ENCODE measurements around the gene TMC3. TPM values are rescaled to one million over a fixed set of nuclear protein-coding genes. Genes with fewer than 3 reads are reported as not detected.

TMC3 gene
- total and polyA plus RNA-seq, 9 of the 15 experiments (the other 6 are each of a cell fraction or from before 2014, with no cell fraction given) = 0.01 to 0.14 TPM; not detected in 7

DNA sequence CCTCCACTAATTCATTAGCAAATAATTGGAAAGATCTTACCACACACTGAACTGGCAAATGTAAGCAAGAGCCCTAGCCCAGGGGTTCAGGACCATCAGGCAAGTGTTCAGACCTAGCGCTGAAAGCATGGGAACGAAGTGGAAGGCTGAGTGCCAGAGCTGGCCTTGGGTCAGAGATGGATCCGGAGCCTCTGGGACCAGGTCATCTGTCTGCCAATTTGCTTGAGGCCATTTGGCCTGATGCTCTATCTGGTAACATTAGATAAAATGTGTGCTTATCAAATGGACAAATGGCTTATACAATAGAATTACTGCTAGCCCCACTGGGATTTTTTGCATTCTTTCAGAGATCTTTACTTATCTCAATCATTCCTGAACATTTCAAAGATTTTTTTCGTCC is 1.4 kb upstream of the TMC3 start:
- no peaks in the 10 kb centered on the region for H3K9me1 ChIP-seq (ENCODE audit: control insufficient read depth, insufficient read depth, low read length)
- H3K79me2 ChIP-seq (ENCODE audit: control insufficient read depth, insufficient read depth, low read length) = no peaks in the 10 kb centered on the region
- no peak overlapping the region for H3K27ac ChIP-seq (ENCODE audit: extremely low read depth, low read depth, low read length)
- no peak overlapping the region for H3K4me3 ChIP-seq
- ChIA-PET CTCF (ENCODE audit: low intra/inter-chr PET ratio) (no interaction called here), POLR2A (interaction anchor here (0.6 kb wide), 1 partner anchor 57 kb away, joined by 3 read pairs; no protein-coding TSS in a partner anchor)
- no peaks in the 10 kb centered on the region for H3K9me3 ChIP-seq (replicated peaks; ENCODE audit: control insufficient read depth, insufficient read depth, low read depth, low read length)
- H2AFZ ChIP-seq (ENCODE audit: low read depth, low read length) = no peak overlapping the region
- no TSS peak for BruUV-seq (replicated peaks)
- intact Hi-C loops (cut with micrococcal nuclease) (no loop called here), in situ Hi-C loops (cut with MboI) (no loop called here)
- H3K4me2 ChIP-seq (ENCODE audit: insufficient read depth, low read length) = no peak overlapping the region
- H3K27me3 ChIP-seq (ENCODE audit: control insufficient read depth in 2 of 2, insufficient read depth in 2 of 2, low read length in 2 of 2) = peaks cover 6 to 15% of the 10 kb centered on the region in 2 experiments; a peak in 3 of 5 replicates
- DNase-seq (ENCODE audit: extremely low read depth in 1 of 4, low spot score in 3 of 4) = no peak
- H4K20me1 ChIP-seq (replicated peaks; ENCODE audit: control insufficient read depth, insufficient read depth, low read length) = peaks cover 3% of the 10 kb centered on the region; the same call in 1 of the 2 replicates
- H3K9ac ChIP-seq (ENCODE audit: insufficient read depth in 1 of 2, low read depth in 2 of 2, low read length in 2 of 2) = no peak overlapping the region
- no peak for ATAC-seq
- no peak for FAIRE-seq
- no peaks in the 10 kb centered on the region for H3K4me1 ChIP-seq (replicated peaks in 1 of 2; ENCODE audit: control insufficient read depth in 2 of 2, insufficient read depth in 2 of 2, low read length in 2 of 2)
- 5% methylated on average over 4 of the region's 4 CpGs for WGBS (ENCODE audit: insufficient coverage, low coverage, missing lambda C conversion rate)
- no peaks in the 10 kb centered on the region for H3K36me3 ChIP-seq (ENCODE audit: control insufficient read depth, insufficient read depth, low read length)
- TF ChIP-seq ESRRB (CRISPR knock-in tag; IDR thresholded peaks at IDR 0.05; ENCODE audit: borderline replicate concordance) (no peak), KAT2B (IDR thresholded peaks at IDR 0.05; ENCODE audit: low read depth, low read length) (no peak), ZBTB1 (CRISPR knock-in tag; IDR thresholded peaks at IDR 0.05; ENCODE audit: borderline replicate concordance, low read depth) (no peak), PURB (CRISPR knock-in tag; IDR thresholded peaks at IDR 0.05; ENCODE audit: low read depth) (no peak), USF1 (CRISPR knock-in tag; IDR thresholded peaks at IDR 0.05) (no peak), ATF6 (CRISPR knock-in tag; IDR thresholded peaks at IDR 0.05) (no peak), CREBBP (IDR thresholded peaks at IDR 0.05; ENCODE audit: low read depth, low read length) (no peak), MED1 (CRISPR knock-in tag; IDR thresholded peaks at IDR 0.05; ENCODE audit: borderline replicate concordance) (no peak), XRCC4 (IDR thresholded peaks at IDR 0.05; ENCODE audit: extremely low read depth, insufficient read depth, insufficient read length) (no peak), BRCA1 (IDR thresholded peaks at IDR 0.05) (no peak), BRCA1 (CRISPR knock-in tag; IDR thresholded peaks at IDR 0.05) (no peak), ZBTB33 (CRISPR knock-in tag; IDR thresholded peaks at IDR 0.05) (no peak), TSC22D4 (tag; IDR thresholded peaks at IDR 0.05) (no peak), NR2C1 (IDR thresholded peaks at IDR 0.05) (no peak), NR2C1 (tag; IDR thresholded peaks at IDR 0.05) (no peak)
- TF ChIP-seq, protein P1, sequence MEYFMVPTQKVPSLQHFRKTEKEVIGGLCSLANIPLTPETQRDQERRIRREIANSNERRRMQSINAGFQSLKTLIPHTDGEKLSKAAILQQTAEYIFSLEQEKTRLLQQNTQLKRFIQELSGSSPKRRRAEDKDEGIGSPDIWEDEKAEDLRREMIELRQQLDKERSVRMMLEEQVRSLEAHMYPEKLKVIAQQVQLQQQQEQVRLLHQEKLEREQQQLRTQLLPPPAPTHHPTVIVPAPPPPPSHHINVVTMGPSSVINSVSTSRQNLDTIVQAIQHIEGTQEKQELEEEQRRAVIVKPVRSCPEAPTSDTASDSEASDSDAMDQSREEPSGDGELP (CRISPR knock-in tag; IDR thresholded peaks at IDR 0.05; ENCODE audit: borderline replicate concordance) = no peak
- TF ChIP-seq, protein P2, sequence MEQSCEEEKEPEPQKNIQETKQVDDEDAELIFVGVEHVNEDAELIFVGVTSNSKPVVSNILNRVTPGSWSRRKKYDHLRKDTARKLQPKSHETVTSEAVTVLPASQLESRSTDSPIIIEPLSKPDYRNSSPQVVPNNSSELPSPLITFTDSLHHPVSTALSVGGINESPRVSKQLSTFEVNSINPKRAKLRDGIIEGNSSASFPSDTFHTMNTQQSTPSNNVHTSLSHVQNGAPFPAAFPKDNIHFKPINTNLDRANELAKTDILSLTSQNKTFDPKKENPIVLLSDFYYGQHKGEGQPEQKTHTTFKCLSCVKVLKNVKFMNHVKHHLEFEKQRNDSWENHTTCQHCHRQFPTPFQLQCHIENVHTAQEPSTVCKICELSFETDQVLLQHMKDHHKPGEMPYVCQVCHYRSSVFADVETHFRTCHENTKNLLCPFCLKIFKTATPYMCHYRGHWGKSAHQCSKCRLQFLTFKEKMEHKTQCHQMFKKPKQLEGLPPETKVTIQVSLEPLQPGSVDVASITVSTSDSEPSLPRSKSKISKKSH (CRISPR knock-in tag; IDR thresholded peaks at IDR 0.05) = no peak
